ENCODE results near the gene FAM240B. TPM values are rescaled to one million over a fixed set of nuclear protein-coding genes. Genes with fewer than 3 reads are reported as not detected.

Gene FAM240B
- not detected in 2 replicates for total RNA-seq

DNA sequence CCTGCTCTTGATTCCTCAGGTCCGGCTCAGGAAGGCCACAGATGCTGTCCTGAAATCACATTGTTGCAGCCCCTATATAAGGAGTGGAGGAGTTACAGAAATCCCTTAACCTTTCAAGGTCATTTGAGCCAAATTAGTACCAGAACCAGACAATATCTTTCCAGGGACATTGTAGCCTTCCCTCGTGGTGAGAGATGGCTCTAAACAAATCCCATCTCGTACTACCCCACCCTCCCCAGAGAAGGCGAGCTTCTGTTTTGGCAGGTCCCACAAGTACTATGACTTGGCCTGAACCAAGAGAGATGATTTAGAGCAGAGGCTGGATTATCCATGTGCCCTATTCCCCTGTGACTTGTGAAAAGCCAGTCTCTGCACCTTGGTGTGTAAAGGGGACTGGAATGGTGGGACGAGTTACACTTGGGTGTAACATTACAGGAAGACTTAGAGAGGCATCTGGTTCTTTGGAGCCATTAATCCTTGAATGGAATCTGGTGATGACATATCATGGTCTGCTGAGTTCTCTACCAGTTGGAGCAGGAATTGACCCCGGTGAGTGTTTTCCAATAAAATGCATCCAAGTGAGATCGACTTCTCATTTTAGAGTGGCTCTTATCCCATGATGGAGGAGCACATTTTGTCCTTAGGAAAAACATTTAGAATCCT lies at the start of gene FAM240B:
FAM240B (minus strand) TSS at position 51 of the 663 bp plus-strand sequence. CDS start 16,134 bp downstream, outside the sequence.

Other genes with a start within 250 kb of the FAM240B start
- not detected in 2 replicates for gene ANKRD18A, start 99.5 kb downstream of the FAM240B start, total RNA-seq

Measured in pericardium fibroblast (primary cell).